ENCODE results near the gene DHX8.
"Not testable (repeated sequence)": the region's sequence is repeated elsewhere in the genome, so short reads cannot be mapped to it uniquely, and the experiment has no call there.

The DHX8 gene

GRCh38 chr17:43483674-43484551 is at the start of gene DHX8:
Gene DHX8, plus strand, starts transcription at chr17:43483975. Its CDS starts 63 bp downstream, at chr17:43484038.
- DNase-seq = peak; percentile 100

DNA sequence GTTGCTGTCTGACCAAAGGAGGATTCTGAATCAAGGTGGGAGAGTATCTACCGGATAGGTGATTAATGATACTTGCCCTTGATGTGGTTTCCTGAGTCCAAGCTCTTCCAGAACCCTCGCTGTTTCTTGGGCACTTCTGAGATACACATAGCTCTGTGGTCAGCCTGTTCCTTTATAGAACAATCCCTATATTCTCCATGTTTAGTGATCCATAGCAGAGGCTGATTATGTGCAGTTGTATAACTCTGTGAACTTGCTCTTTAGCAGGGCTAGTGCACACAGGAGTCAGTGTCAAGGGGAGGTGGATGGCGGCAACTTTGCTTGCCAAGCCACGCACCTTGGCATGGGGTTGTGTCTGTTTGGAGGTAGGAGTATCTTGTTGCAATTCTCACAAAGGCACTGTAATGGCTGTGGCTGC is 48.9 kb upstream of the DHX8 start:
- DNase-seq = no peak

DNA sequence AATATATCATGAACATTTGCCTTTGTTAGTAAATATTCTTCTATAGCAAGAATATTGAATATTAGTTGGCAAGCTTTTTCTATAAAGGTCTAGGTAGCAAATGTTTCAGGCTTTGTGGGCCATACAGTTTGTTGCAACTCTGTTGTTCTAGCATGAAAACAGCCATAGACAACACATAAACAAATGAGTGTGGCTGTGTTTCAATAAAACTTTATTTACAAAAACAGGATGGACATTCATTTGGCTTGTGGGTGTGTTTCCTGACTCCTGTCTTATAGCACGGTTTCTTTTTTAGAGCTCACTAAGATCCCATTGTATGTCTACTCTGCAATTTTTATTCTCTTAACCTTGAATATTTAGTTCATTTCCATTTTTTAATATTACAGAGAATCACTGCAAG is 46.0 kb upstream of the DHX8 start:
- no peak for DNase-seq

GRCh38 chr17:43438626-43439025 is 45.1 kb upstream of the DHX8 start:
- no peak for DNase-seq

GRCh38 chr17:43439041-43439440 is 44.7 kb upstream of the DHX8 start:
- no peak for DNase-seq

GRCh38 chr17:43442711-43443110 is 41.1 kb upstream of the DHX8 start:
- DNase-seq = no peak

DNA sequence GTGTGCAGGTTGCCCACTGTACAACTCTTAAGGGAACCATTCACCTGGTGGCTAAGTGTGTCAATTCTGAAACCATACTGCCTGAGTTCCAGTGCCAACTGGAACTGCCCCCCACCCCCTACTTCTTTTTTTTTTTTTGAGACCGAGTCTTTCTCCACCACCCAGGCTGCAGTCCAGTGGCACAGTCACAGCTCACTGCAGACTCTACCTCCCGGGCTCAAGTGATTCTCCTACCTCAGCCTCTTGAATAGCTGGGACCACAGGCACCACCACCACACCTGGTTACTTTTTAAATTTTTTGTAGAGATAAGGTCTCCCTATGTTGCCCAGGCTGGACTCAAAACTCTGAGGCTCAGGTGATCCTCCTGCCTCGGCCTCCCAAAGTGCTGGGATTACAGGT is 40.4 kb upstream of the DHX8 start:
- DNase-seq = no peak

- no peak for DNase-seq
Measured at GRCh38 chr17:43444223-43445008, 39.4 kb upstream of the DHX8 start.

DNA sequence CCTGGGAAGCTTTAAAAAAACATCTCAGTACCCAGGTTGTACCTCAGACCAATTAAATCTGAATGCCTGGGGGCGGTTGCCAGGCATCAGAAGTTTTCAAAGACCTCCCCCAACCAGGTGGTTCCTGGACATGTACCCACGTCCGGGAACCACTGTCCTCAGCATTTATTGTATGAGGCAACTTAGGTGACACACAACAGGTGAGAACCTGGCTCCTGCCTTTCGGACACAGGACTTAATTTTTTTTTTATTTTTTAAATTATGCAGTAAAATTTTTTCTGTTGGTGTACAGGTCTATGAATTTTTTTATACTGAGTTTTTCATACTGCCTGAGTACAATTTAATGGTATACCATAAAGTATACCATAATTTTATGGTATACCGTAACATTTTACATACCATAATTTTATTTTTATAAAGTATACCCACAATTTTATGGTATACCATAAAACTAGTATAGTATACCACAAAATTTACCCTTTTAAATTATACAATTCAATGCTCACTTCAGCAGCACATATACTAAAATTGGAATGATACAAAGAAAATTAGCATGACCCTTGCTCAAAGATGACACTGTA is 38.7 kb upstream of the DHX8 start:
- no peak for DNase-seq

DNA sequence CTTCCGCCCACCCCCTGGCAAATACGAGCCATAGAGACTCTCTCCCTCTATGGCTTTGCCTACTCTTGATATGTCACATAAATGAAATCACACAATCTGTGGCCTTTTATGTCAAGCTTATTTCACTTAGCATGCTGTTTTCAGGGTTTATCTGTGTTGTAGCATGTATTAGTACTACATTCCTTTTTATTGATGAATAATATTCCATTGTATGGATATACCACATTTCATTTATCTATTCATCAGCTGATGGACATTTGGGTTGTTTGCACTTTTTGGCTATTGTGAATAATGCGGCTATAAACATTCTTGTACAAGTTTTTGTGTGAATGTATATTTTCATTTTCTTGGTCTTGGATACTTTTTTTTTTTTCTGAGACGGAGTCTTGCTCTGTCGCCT is 37.0 kb upstream of the DHX8 start:
- no peak for DNase-seq

DNA sequence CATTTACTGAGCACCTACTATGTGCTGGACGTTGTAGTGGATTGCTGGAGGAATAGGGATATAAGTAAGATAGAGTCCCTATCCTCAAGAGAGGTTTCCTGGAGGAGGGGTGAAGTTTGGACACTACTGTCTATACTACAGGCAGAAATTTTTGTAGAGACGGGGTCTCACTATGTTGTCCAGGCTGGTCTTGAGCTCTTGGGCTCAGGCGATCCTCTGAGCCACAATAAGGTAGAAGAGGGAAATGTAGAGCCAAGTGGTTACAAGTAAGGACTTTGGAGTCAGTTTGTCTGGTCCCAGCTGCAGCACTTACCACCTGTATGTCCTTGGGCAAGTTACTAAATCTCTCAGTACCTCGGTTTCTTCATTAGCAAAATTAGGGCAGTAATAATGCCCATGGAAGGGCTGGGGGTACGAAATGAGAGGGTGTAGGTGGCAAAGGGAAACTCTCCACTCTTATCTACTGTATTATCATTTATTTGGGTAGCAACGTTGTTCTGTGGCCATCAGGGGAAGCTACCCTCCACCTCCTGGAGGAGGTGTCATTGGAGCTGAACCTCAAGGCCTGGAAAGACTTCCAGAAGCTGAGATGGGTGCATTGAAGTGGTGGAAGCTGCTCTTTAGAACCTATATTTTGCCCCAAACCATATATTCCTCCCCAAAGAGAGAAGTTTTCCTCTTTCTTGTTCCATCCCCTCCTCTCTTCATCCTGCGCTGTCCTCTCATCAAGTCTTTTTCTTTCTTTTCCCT is 34.9 kb upstream of the DHX8 start:
- DNase-seq = no peak

GRCh38 chr17:43449470-43450248 is 34.1 kb upstream of the DHX8 start:
- DNase-seq = peak in 1 of 2 experiments; percentile 7

DNA sequence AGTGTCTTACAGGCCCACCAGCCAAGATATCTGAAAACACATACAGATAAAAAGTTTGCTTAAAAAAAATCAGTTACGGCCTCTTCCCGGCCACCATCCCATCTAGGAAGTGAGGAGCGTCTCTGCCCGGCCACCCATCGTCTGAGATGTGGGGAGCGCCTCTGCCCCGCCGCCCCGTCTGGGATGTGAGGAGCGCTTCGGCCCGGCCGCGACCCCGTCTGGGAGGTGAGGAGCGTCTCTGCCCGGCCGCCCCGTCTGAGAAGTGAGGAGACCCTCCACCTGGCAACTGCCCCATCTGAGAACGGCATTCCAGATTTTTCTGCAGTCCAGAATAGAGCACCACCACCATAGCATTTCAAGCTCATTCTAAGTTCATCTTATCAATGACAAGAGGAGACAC is 33.0 kb upstream of the DHX8 start:
- DNase-seq = not testable (repeated sequence)

DNA sequence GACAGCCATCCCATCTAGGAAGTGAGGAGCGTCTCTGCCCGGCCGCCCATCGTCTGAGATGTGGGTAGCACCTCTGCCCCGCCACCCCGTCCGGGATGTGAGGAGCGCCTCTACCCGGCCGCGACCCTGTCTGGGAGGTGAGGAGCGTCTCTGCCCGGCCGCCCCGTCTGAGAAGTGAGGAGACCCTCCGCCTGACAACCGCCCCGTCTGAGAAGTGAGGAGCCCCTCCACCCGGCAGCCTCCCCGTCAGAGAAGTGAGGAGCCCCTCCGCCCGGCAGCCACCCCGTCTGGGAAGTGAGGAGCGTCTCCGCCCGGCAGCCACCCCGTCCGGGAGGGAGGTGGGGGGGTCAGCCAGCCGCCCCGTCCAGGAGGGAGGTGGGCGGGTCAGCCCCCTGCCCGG is 32.0 kb upstream of the DHX8 start:
- not testable (repeated sequence) for DNase-seq

DNA sequence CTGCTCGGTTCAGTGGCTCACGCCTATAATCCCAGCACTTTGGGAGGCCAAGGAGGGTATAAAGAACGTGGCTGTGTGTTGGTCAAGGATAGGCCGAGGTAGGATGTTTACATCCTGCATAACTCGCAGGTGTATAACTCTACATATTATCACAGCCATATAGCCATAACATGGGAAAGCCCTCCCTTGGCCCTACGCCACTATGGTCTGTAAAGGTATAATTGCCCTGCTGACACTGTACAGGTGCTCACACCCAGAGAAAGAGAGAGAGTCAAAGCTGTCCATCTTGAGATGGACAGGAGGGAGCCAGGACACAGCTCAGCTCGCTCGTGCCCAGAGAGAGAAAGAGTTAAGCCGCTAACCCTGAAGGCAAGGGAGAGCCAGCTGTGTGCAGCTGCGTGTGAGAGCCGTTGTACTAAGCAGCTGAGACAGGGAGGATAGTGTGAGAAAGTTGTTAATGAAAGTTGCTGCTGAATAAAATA is 30.4 kb upstream of the DHX8 start:
- DNase-seq = no peak

DNA sequence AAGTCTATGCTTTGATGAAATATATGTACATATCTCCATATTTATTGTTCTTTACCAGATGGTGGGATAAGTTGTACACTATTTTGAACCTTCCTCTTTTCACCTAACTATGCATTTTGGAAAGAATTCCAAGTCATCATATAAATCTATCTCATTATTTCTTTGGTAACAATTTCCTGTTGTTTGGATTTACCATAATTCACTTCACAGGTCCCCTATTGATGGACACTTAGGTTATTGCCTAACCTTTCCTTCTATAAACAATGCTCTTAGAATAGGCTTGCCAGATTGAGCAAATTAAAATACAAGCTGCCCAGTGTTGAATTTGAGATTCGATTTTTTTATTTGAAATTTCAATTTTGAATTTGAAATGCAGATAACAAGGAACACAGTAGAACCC is 28.9 kb upstream of the DHX8 start:
- DNase-seq = no peak

DNA sequence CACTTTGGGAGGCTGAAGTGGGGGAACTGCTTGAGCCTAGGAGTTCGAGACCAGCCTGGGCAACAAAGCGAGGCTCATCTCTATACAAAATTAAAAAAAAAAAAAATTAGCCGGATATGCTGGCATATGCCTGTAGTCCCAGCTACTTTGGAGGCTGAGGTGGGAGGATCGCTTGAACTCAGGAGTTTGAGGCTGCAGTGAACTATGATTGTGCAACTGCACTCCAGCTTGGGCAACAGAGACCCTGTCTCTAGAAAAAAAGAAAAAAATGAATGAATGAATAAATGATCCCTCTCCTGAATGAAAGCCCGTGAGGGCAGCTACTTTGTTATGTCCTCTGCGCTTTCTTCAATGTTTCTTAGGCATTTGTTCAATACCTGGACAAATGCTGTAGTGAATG is 27.7 kb upstream of the DHX8 start:
- DNase-seq = no peak

DNA sequence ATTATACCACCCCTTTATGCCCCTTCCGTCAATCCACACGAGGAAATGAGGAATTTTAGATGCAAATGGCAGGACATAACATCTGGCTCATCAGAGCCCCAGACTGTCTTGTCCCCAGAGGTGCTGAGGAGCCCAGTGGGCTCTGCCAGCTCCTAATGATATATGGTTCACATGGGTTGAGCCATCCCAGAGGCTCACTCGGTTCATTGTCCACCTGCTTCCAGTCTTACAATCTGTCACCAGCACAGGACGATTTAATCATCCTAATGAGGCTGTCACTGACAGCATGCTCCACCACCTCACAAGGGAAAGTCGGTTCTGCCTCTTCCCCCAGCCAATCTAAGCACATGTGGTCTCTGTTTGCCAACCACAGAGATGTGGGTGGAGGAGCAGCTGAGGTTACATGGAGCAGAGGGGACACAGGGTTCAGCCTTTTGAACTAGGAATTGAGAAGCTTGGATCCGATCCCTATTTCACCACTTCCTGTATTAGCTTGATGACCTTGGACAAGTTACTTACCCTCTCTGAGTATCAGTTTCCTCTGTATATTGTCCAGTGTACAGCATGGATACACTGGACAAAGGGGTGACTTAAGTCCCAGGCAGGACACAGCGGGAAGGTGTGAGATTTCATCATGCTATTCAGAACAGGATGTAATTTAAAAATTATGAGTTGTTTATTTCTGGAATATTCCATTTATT is 27.0 kb upstream of the DHX8 start:
- peak; percentile 27 to 46 for DNase-seq

GRCh38 chr17:43457362-43457692 is 26.4 kb upstream of the DHX8 start:
- no peak for DNase-seq

GRCh38 chr17:43459878-43460277 is 23.9 kb upstream of the DHX8 start:
- not testable (repeated sequence) for DNase-seq

- DNase-seq = no peak
Measured at GRCh38 chr17:43461185-43461584, 22.6 kb upstream of the DHX8 start.

Measured in AML-193 (cell line).